WTC11 (cell line): ENCODE data around the gene FA2H. TPM values are rescaled to one million over a fixed set of nuclear protein-coding genes. Genes with fewer than 3 reads are reported as not detected.

Source experiments
- ATAC-seq: fragments of 200-7000 bp; cut with Tn5 transposase; 2 replicates; pipeline ENCODE4 v1.10.0; 2021; ENCODE audit warnings: mild to moderate bottlenecking, moderate library complexity
- CTCF ChIA-PET: fragments of 300-600 bp; sonication (Branson Sonifier 250); formaldehyde crosslinking; loops from one replicate; lab custom pipeline; 2021; ENCODE audit warnings: antibody characterized with exemption; lab: Charles Lee
- POLR2A ChIA-PET: fragments of 350-600 bp; sonication (Branson Sonifier 250); formaldehyde crosslinking; loops from one replicate; lab custom pipeline; 2021; ENCODE audit warnings: antibody characterized with exemption; lab: Charles Lee
- DNase-seq: peaks from one replicate; pipeline ENCODE4 v3.0.0; 2021; ENCODE audit warnings: low spot score
- H3K27ac Mint-ChIP-seq: 2 replicates; pipeline ENCODE4 v1.8.0; 2021; ENCODE audit warnings: mixed read lengths
- H3K27me3 Mint-ChIP-seq: 2 replicates; pipeline ENCODE4 v1.8.0; 2021; ENCODE audit warnings: low read depth, mild to moderate bottlenecking, moderate library complexity, mixed read lengths
- H3K36me3 Mint-ChIP-seq: 2 replicates; pipeline ENCODE4 v1.8.0; 2021; ENCODE audit warnings: mixed read lengths
- H3K4me1 Mint-ChIP-seq: 2 replicates; pipeline ENCODE4 v1.8.0; 2022; ENCODE audit warnings: mixed read lengths
- H3K4me3 Mint-ChIP-seq: 2 replicates; pipeline ENCODE4 v1.8.0; 2021; ENCODE audit warnings: mild to moderate bottlenecking, moderate library complexity, mixed read lengths
- H3K9me3 Mint-ChIP-seq: 2 replicates; pipeline ENCODE4 v1.8.0; 2021; ENCODE audit warnings: mixed read lengths
- AR ChIP-seq: fragments of 250-450 bp; sonication (Bioruptor Pico); IDR thresholded peaks from 2 replicates; pipeline ENCODE4 v1.9.0; 2021; ENCODE audit warnings: mild to moderate bottlenecking
- ATF3 ChIP-seq: sonication (generic); formaldehyde crosslinking; conservative IDR thresholded peaks from 2 replicates; pipeline ENCODE4 v1.8.1; 2022; ENCODE audit warnings: mild to moderate bottlenecking, missing genetic modification reagents
- CDX4 ChIP-seq: fragments of 250-450 bp; sonication (Bioruptor Pico); IDR thresholded peaks from 2 replicates; pipeline ENCODE4 v1.9.0; 2021; ENCODE audit warnings: moderate library complexity, mild to moderate bottlenecking, inconsistent platforms, borderline replicate concordance
- CREM ChIP-seq: sonication (generic); formaldehyde crosslinking; IDR thresholded peaks from 2 replicates; pipeline ENCODE4 v1.8.1; 2022; ENCODE audit warnings: mild to moderate bottlenecking, missing genetic modification reagents, moderate library complexity
- ELF4 ChIP-seq: sonication (generic); formaldehyde crosslinking; IDR thresholded peaks from 2 replicates; pipeline ENCODE4 v1.8.1; 2022; ENCODE audit warnings: low read depth, mild to moderate bottlenecking, moderate library complexity, missing genetic modification reagents
- FOXJ3 ChIP-seq: sonication (generic); formaldehyde crosslinking; IDR thresholded peaks from 2 replicates; pipeline ENCODE4 v1.9.0; 2021; ENCODE audit warnings: missing genetic modification reagents, mild to moderate bottlenecking, borderline replicate concordance
- FOXP4 ChIP-seq: sonication (generic); formaldehyde crosslinking; IDR thresholded peaks from 2 replicates; pipeline ENCODE4 v1.8.0; 2022; ENCODE audit warnings: mild to moderate bottlenecking, missing genetic modification reagents
- HMGA2 ChIP-seq: fragments of 250-450 bp; sonication (Bioruptor Pico); IDR thresholded peaks from 2 replicates; pipeline ENCODE4 v1.4.0; 2021; ENCODE audit warnings: mild to moderate bottlenecking, moderate library complexity
- HMGXB4 ChIP-seq: sonication (generic); formaldehyde crosslinking; IDR thresholded peaks from 2 replicates; pipeline ENCODE4 v1.8.1; 2023; ENCODE audit warnings: mild to moderate bottlenecking, moderate library complexity, missing genetic modification reagents
- IRF2 ChIP-seq: sonication (generic); formaldehyde crosslinking; IDR thresholded peaks from 2 replicates; pipeline ENCODE4 v1.8.0; 2022; ENCODE audit warnings: low read depth, missing genetic modification reagents, borderline replicate concordance
- JAZF1 ChIP-seq: fragments of 250-450 bp; sonication (Bioruptor Pico); IDR thresholded peaks from 2 replicates; pipeline ENCODE4 v1.9.0; 2021; ENCODE audit warnings: moderate library complexity, mild to moderate bottlenecking, inconsistent platforms
- JUN ChIP-seq: sonication (generic); formaldehyde crosslinking; IDR thresholded peaks from 2 replicates; pipeline ENCODE4 v1.8.0; 2023; ENCODE audit warnings: mild to moderate bottlenecking, missing genetic modification reagents
- KAT7 ChIP-seq: sonication (generic); formaldehyde crosslinking; IDR thresholded peaks from 2 replicates; pipeline ENCODE4 v1.8.1; 2023; ENCODE audit warnings: missing genetic modification reagents, mild to moderate bottlenecking, borderline replicate concordance
- MXD4 ChIP-seq: fragments of 250-450 bp; sonication (Bioruptor Pico); IDR thresholded peaks from 2 replicates; pipeline ENCODE4 v1.8.0; 2021; ENCODE audit warnings: mild to moderate bottlenecking, moderate library complexity, borderline replicate concordance
- NR1H2 ChIP-seq: sonication (generic); formaldehyde crosslinking; IDR thresholded peaks from 2 replicates; pipeline ENCODE4 v1.9.0; 2021; ENCODE audit warnings: mild to moderate bottlenecking, moderate library complexity, missing genetic modification reagents
- OVOL2 ChIP-seq: fragments of 250-450 bp; sonication (Bioruptor Pico); IDR thresholded peaks from 2 replicates; pipeline ENCODE4 v1.9.0; 2021; ENCODE audit warnings: mild to moderate bottlenecking, borderline replicate concordance
- RORB ChIP-seq: fragments of 250-450 bp; sonication (Bioruptor Pico); IDR thresholded peaks from 2 replicates; pipeline ENCODE4 v1.9.0; 2021; ENCODE audit warnings: mild to moderate bottlenecking
- TEAD1 ChIP-seq: sonication (generic); formaldehyde crosslinking; IDR thresholded peaks from 2 replicates; pipeline ENCODE4 v1.8.0; 2022; ENCODE audit warnings: mild to moderate bottlenecking, missing genetic modification reagents
- TEAD4 ChIP-seq: sonication (generic); formaldehyde crosslinking; IDR thresholded peaks from 2 replicates; pipeline ENCODE4 v1.8.0; 2022; ENCODE audit warnings: mild to moderate bottlenecking, missing genetic modification reagents
- ZBTB21 ChIP-seq: sonication (generic); formaldehyde crosslinking; IDR thresholded peaks from 2 replicates; pipeline ENCODE4 v1.8.1; 2023; ENCODE audit warnings: mild to moderate bottlenecking, missing genetic modification reagents, borderline replicate concordance
- ZNF121 ChIP-seq: sonication (generic); formaldehyde crosslinking; IDR thresholded peaks from 2 replicates; pipeline ENCODE4 v1.8.0; 2023; ENCODE audit warnings: missing genetic modification reagents
- ZNF219 ChIP-seq: sonication (generic); formaldehyde crosslinking; IDR thresholded peaks from 2 replicates; pipeline ENCODE4 v1.8.0; 2023; ENCODE audit warnings: missing genetic modification reagents, mild to moderate bottlenecking, borderline replicate concordance
- ZNF263 ChIP-seq: sonication (generic); formaldehyde crosslinking; IDR thresholded peaks from 2 replicates; pipeline ENCODE4 v1.8.1; 2022; ENCODE audit warnings: low read depth, mild to moderate bottlenecking, moderate library complexity, missing genetic modification reagents
- ZNF317 ChIP-seq: sonication (generic); formaldehyde crosslinking; IDR thresholded peaks from 2 replicates; pipeline ENCODE4 v1.8.1; 2023; ENCODE audit warnings: low read depth, mild to moderate bottlenecking, moderate library complexity, missing genetic modification reagents, borderline replicate concordance
- ZNF512 ChIP-seq: sonication (generic); formaldehyde crosslinking; IDR thresholded peaks from 2 replicates; pipeline ENCODE4 v1.8.1; 2022; ENCODE audit warnings: missing genetic modification reagents, borderline replicate concordance
- total RNA-seq: library from RNA; stranded (reverse); gene quantifications from 3 replicates; pipeline ENCODE4 v1.2.3, GENCODE V29; 2021

Gene FA2H
- total RNA-seq, 1 experiment from 2014 or later = 10.9 TPM

- ATAC-seq = no peak
- CTCF ChIA-PET = interaction anchor here (1.3 kb wide), 1 partner anchor 111 kb away, joined by 4 read pairs; no protein-coding TSS in a partner anchor
- POLR2A ChIA-PET = no interaction called here
- no peaks in the 10 kb centered on the region for H3K36me3 Mint-ChIP-seq
- peaks cover 26% of the 10 kb centered on the region for H3K4me1 Mint-ChIP-seq
- H3K27me3 Mint-ChIP-seq = no peaks in the 10 kb centered on the region
- DNase-seq = no peak
- TF ChIP-seq MXD4 (no peak), JUN (CRISPR knock-in tag) (no peak), ZBTB21 (no peak), TEAD4 (CRISPR knock-in tag) (no peak), HMGXB4 (CRISPR knock-in tag) (no peak), HMGA2 (CRISPR knock-in tag) (no peak), CREM (no peak), JAZF1 (CRISPR knock-in tag) (no peak)
- H3K9me3 Mint-ChIP-seq = no peaks in the 10 kb centered on the region
- H3K27ac Mint-ChIP-seq = no peak overlapping the region; the same call in 1 of the 2 replicates
- no peak overlapping the region for H3K4me3 Mint-ChIP-seq
Observed at GRCh38 chr16:74751658-74752057, 23.0 kb downstream of the FA2H start.

GRCh38 chr16:74749291-74750055, 25.1 kb downstream of the FA2H start:
- no peak for DNase-seq
- Mint-ChIP-seq H3K4me3 (no peak overlapping the region), H3K9me3 (no peaks in the 10 kb centered on the region), H3K4me1 (peaks cover 22% of the 10 kb centered on the region), H3K36me3 (no peaks in the 10 kb centered on the region), H3K27ac (no peak overlapping the region), H3K27me3 (no peaks in the 10 kb centered on the region)
- ChIA-PET CTCF (interaction anchor here (0.6 to 3.1 kb wide), 8 partner anchors 11 to 302 kb away, joined by 3 to 16 read pairs (median 6); partner anchors contain the start of gene FA2H), POLR2A (no interaction called here)
- peak; percentile 67 for ATAC-seq
- TF ChIP-seq TEAD1 (no peak), AR (no peak), ATF3 (CRISPR knock-in tag) (no peak), OVOL2 (CRISPR knock-in tag) (no peak), ZNF121 (CRISPR knock-in tag) (no peak), KAT7 (no peak), ZNF219 (CRISPR knock-in tag) (no peak), FOXP4 (CRISPR knock-in tag) (no peak), RORB (CRISPR knock-in tag) (no peak), FOXJ3 (CRISPR knock-in tag) (no peak), ZNF317 (no peak), ELF4 (CRISPR knock-in tag) (no peak), ZNF263 (no peak), NR1H2 (CRISPR knock-in tag) (no peak), CDX4 (CRISPR knock-in tag) (no peak), ZNF512 (CRISPR knock-in tag) (no peak), TEAD4 (CRISPR knock-in tag) (no peak), IRF2 (CRISPR knock-in tag) (no peak)
